ENCODE results near the gene KRTAP10-2.

DNA sequence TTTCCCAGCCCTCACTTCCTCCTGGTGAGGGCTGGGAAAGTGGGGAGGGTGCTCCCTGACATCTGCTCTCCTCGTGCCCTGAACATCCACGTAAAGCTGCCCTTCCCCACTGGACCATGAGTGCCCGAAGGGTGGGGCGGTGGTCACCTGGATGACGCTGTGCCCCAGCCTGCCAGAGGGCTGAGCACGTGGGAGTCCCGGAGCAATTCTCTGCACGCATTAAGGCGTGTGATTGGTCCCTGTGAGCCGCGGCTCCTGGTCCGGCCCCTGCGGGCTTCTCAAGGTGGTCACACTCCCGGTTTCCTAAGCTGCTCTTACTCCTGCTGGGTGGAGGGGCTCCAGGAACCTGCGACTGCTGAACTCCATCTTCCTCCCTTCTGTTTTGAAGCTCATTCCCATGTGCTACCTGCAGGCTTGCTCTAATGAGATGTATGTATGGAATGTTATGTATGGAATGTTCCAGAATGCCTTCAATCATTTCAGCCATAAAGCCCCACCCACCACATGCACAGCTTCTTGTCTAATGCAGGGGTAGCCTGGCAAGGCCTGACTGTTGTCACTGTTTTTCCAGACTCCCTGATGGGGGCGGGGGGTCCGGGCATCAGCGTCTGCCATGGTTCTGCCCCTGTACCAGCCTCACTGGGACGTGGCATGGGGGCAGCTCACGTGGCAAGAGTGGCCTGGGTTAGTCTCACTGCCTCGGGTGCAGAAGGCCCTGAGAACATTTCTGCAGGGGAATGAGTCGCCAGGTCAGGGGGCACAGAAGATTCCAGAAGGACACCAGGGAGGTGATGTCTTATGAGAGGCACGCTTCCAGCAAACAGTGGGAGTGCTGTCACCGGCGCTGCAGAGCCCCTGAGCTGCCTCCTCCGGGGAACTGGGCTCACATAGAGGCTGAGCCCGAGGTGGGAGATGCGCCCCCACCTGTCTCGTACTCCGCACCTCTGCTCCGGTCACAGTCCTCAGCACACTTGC, 30.7 kb downstream of the KRTAP10-2 start:
- TF ChIP-seq POLR2A (IDR thresholded peaks at IDR 0.05; ENCODE audit: low read depth, low read length) (no peak), TAF1 (IDR thresholded peaks at IDR 0.05; ENCODE audit: borderline replicate concordance, low read depth, low read length) (no peak), POLR2AphosphoS5 (IDR thresholded peaks at IDR 0.05; ENCODE audit: low read depth, low read length) (no peak)
